H9 (cell line): ENCODE measurements around the gene ITGAX. TPM values are rescaled to one million over a fixed set of nuclear protein-coding genes. Genes with fewer than 3 reads are reported as not detected.

Experiments
- DNase-seq: peaks from one replicate; pipeline ENCODE4 v3.0.0-alpha.2; 2017
- H2AFZ ChIP-seq: one replicate; pipeline ENCODE4 v1.6.1; 2013; ENCODE audit warnings: mild to moderate bottlenecking, low read length, control low read depth, moderate library complexity
- H2AK5ac ChIP-seq: 2 replicates; pipeline ENCODE4 v1.6.1; 2013; ENCODE audit warnings: low read length, control low read depth, mixed read lengths; ENCODE audit not compliant: insufficient read length
- H2BK120ac ChIP-seq: one replicate; pipeline ENCODE4 v1.6.1; 2013; ENCODE audit warnings: low read depth, mild to moderate bottlenecking, low read length, control low read depth, inconsistent platforms; ENCODE audit not compliant: poor library complexity, severe bottlenecking
- H2BK12ac ChIP-seq: 2 replicates; pipeline ENCODE4 v1.6.1; 2013; ENCODE audit warnings: low read length, control low read depth, mixed read lengths, low read depth; ENCODE audit not compliant: insufficient read length
- H2BK15ac ChIP-seq: 2 replicates; pipeline ENCODE4 v1.6.1; 2013; ENCODE audit warnings: low read depth, low read length, control low read depth
- H2BK20ac ChIP-seq: one replicate; pipeline ENCODE4 v1.6.1; 2013; ENCODE audit warnings: low read depth, mild to moderate bottlenecking, low read length, control low read depth, inconsistent platforms; ENCODE audit not compliant: poor library complexity, severe bottlenecking
- H2BK5ac ChIP-seq: 2 replicates; pipeline ENCODE4 v1.6.1; 2013; ENCODE audit warnings: low read length, control low read depth, mixed read lengths; ENCODE audit not compliant: insufficient read length
- H3K14ac ChIP-seq: 2 replicates; pipeline ENCODE4 v1.6.1; 2013; ENCODE audit warnings: low read length, control low read depth; ENCODE audit not compliant: insufficient read depth
- H3K18ac ChIP-seq: 2 replicates; pipeline ENCODE4 v1.6.1; 2013; ENCODE audit warnings: low read depth, mild to moderate bottlenecking, mixed read lengths, low read length, control low read depth; ENCODE audit not compliant: insufficient read length
- H3K23ac ChIP-seq: 2 replicates; pipeline ENCODE4 v1.6.1; 2013; ENCODE audit warnings: low read length, control low read depth, mixed read lengths, low read depth; ENCODE audit not compliant: insufficient read length
- H3K23me2 ChIP-seq: 2 replicates; pipeline ENCODE4 v1.6.1; 2013; ENCODE audit warnings: low read depth, mild to moderate bottlenecking, mixed read lengths, low read length, control low read depth; ENCODE audit not compliant: insufficient read length, poor library complexity, severe bottlenecking
- H3K27ac ChIP-seq: 2 replicates; pipeline ENCODE4 v1.5.1; 2013; ENCODE audit warnings: low read length, control low read depth, mixed read lengths, low read depth; ENCODE audit not compliant: insufficient read length
- H3K27me3 ChIP-seq: 2 replicates; pipeline ENCODE4 v1.6.1; 2013; ENCODE audit warnings: low read length, control low read depth, inconsistent platforms; ENCODE audit not compliant: insufficient read depth
- H3K4ac ChIP-seq: 2 replicates; pipeline ENCODE4 v1.6.1; 2013; ENCODE audit warnings: low read depth, mild to moderate bottlenecking, control low read depth, inconsistent platforms, low read length, moderate library complexity
- H3K4me1 ChIP-seq: 2 replicates; pipeline ENCODE4 v1.6.1; 2013; ENCODE audit warnings: low read length, control low read depth, inconsistent platforms; ENCODE audit not compliant: insufficient read depth
- H3K4me2 ChIP-seq: 2 replicates; pipeline ENCODE4 v1.6.1; 2013; ENCODE audit warnings: low read length, control low read depth, mixed read lengths; ENCODE audit not compliant: insufficient read length, insufficient read depth
- H3K56ac ChIP-seq: 2 replicates; pipeline ENCODE4 v1.6.1; 2013; ENCODE audit warnings: low read depth, mild to moderate bottlenecking, mixed read lengths, low read length, control low read depth; ENCODE audit not compliant: insufficient read length
- H3K79me1 ChIP-seq: 2 replicates; pipeline ENCODE4 v1.6.1; 2013; ENCODE audit warnings: low read depth, mild to moderate bottlenecking, moderate library complexity, low read length, control low read depth, inconsistent platforms; ENCODE audit not compliant: insufficient read depth, poor library complexity, severe bottlenecking
- H3K79me2 ChIP-seq: 2 replicates; pipeline ENCODE4 v1.6.1; 2013; ENCODE audit warnings: low read length, control low read depth, inconsistent platforms; ENCODE audit not compliant: insufficient read depth
- H3K9ac ChIP-seq: 2 replicates; pipeline ENCODE4 v1.6.1; 2013; ENCODE audit warnings: low read length, control low read depth, mixed read lengths; ENCODE audit not compliant: insufficient read length; ENCODE audit errors: extremely low read depth
- H3K9me3 ChIP-seq: one replicate; pipeline ENCODE4 v1.6.1; 2013; ENCODE audit warnings: low read depth, low read length, inconsistent platforms; ENCODE audit not compliant: control insufficient read depth
- H3T11ph ChIP-seq: one replicate; pipeline ENCODE4 v1.6.1; 2013; ENCODE audit warnings: mild to moderate bottlenecking, low read length, control low read depth, inconsistent platforms
- H4K20me1 ChIP-seq: one replicate; pipeline ENCODE4 v1.6.1; 2013; ENCODE audit not compliant: control insufficient read depth, insufficient read length, insufficient read depth
- H4K5ac ChIP-seq: 2 replicates; pipeline ENCODE4 v1.6.1; 2013; ENCODE audit warnings: low read depth, mild to moderate bottlenecking, mixed read lengths, low read length, control low read depth; ENCODE audit not compliant: insufficient read length
- H4K8ac ChIP-seq: replicated peaks from 2 replicates; pipeline ENCODE4 v1.6.1; 2013; ENCODE audit warnings: low read length, control low read depth, mixed read lengths, low read depth; ENCODE audit not compliant: insufficient read length
- H4K91ac ChIP-seq: 2 replicates; pipeline ENCODE4 v1.6.1; 2013; ENCODE audit warnings: low read depth, mild to moderate bottlenecking, moderate library complexity, mixed read lengths, low read length, control low read depth; ENCODE audit not compliant: insufficient read length
- H3K27ac Mint-ChIP-seq, 3 experiments: 2 replicates in 2 of 3; 3 replicates in 1 of 3; pipeline ENCODE4 v1.8.0; 2020 to 2021; ENCODE audit warnings: mixed read lengths in 3 of 3, mild to moderate bottlenecking in 1 of 3, moderate library complexity in 1 of 3
- H3K27me3 Mint-ChIP-seq: 2 replicates; pipeline ENCODE4 v1.8.0; 2021; ENCODE audit warnings: low read depth, mild to moderate bottlenecking, moderate library complexity, mixed read lengths
- H3K36me3 Mint-ChIP-seq, 3 experiments: 2 replicates in 2 of 3; 3 replicates in 1 of 3; pipeline ENCODE4 v1.8.0; 2020 to 2021; ENCODE audit warnings: low read depth in 3 of 3, mixed read lengths in 3 of 3; ENCODE audit not compliant: insufficient read depth in 1 of 3
- H3K4me1 Mint-ChIP-seq, 2 experiments: 2 replicates each; pipeline ENCODE4 v1.8.0; 2020; ENCODE audit warnings: mixed read lengths in 2 of 2
- H3K4me3 Mint-ChIP-seq, 2 experiments: 2 replicates in 1 of 2; 3 replicates in 1 of 2; pipeline ENCODE4 v1.8.0; 2020 to 2021; ENCODE audit warnings: mild to moderate bottlenecking in 2 of 2, mixed read lengths in 2 of 2, moderate library complexity in 1 of 2
- H3K9me3 Mint-ChIP-seq, 2 experiments: 2 replicates in 1 of 2; 3 replicates in 1 of 2; pipeline ENCODE4 v1.8.0; 2020; ENCODE audit warnings: mild to moderate bottlenecking in 2 of 2, mixed read lengths in 2 of 2, moderate library complexity in 1 of 2
- WGBS: extraction: QIAGEN DNeasy Blood & Tissue Kit; methylation state at CpG from one replicate; pipeline ENCODE4 v1.1.7; 2013; ENCODE audit warnings: missing lambda C conversion rate, low lambda C conversion rate, mixed read lengths; ENCODE audit not compliant: insufficient read length; ENCODE audit errors: extremely low coverage; 5-methylcytosine and 5-hydroxymethylcytosine counted together
- total RNA-seq: library from RNA; stranded (reverse); gene quantifications from 2 replicates; pipeline ENCODE4 v1.2.1, GENCODE V29; 2021
- TF ChIP-seq, protein P1 (sequence below): fragments of 200-600 bp; sonication (generic); conservative IDR thresholded peaks from 3 replicates; pipeline ENCODE4 v1.8.0; 2021; ENCODE audit warnings: antibody characterized with exemption, mild to moderate bottlenecking

Gene ITGAX
- total RNA-seq, 1 experiment from 2014 or later = 0.28 TPM

DNA sequence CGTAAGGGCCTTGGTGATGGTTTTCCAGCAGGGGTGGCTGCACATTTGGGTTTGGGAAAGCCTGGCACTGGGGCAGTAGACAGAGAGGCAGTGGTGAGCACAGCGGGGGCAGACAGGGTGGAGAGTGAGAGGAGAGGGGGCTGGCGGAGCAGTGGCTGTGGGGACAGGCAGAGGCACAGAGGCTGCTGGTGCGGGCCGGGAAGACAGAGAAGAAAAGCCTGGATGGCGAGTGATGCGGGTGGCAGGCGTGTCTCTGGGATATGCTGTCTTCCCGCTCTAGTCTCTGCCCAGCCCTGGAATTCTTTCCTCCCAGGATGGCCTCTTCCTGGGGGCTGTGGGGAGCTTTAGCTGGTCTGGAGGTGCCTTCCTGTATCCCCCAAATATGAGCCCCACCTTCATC, 55.1 kb downstream of the ITGAX start:
- H3K4me1 Mint-ChIP-seq = peaks cover under 1 to 2% of the 10 kb centered on the region in 2 experiments; a peak in 2 of 4 replicates
- Histone ChIP-seq H3K4me1 (no peaks in the 10 kb centered on the region), H2BK12ac (no peak overlapping the region), H3K23ac (no peak overlapping the region), H4K91ac (no peak overlapping the region), H2AFZ (no peak overlapping the region), H3K79me1 (no peaks in the 10 kb centered on the region), H4K8ac (no peak overlapping the region), H3K23me2 (no peaks in the 10 kb centered on the region), H2BK120ac (no peak overlapping the region), H3K79me2 (no peaks in the 10 kb centered on the region), H3K27ac (no peak overlapping the region), H2AK5ac (no peak overlapping the region), H3K27me3 (no peaks in the 10 kb centered on the region), H3K56ac (no peak overlapping the region), H3T11ph (no peak overlapping the region), H3K4ac (no peak overlapping the region), H3K4me2 (no peak overlapping the region), H3K18ac (no peak overlapping the region), H3K9me3 (no peaks in the 10 kb centered on the region), H2BK15ac (no peak overlapping the region), H4K20me1 (no peaks in the 10 kb centered on the region), H4K5ac (no peak overlapping the region), H3K14ac (no peak overlapping the region), H2BK20ac (no peak overlapping the region), H2BK5ac (no peak overlapping the region), H3K9ac (no peak overlapping the region)
- H3K27ac Mint-ChIP-seq = peak overlapping the region in 1 of 3 experiments; percentile 18; a peak in 1 of 7 replicates
- peaks cover 0 to 2% of the 10 kb centered on the region in 2 experiments; a peak in 1 of 5 replicates for H3K9me3 Mint-ChIP-seq
- no CpG with 5 or more reads among the region's 9 CpGs for WGBS
- TF ChIP-seq, protein P1, sequence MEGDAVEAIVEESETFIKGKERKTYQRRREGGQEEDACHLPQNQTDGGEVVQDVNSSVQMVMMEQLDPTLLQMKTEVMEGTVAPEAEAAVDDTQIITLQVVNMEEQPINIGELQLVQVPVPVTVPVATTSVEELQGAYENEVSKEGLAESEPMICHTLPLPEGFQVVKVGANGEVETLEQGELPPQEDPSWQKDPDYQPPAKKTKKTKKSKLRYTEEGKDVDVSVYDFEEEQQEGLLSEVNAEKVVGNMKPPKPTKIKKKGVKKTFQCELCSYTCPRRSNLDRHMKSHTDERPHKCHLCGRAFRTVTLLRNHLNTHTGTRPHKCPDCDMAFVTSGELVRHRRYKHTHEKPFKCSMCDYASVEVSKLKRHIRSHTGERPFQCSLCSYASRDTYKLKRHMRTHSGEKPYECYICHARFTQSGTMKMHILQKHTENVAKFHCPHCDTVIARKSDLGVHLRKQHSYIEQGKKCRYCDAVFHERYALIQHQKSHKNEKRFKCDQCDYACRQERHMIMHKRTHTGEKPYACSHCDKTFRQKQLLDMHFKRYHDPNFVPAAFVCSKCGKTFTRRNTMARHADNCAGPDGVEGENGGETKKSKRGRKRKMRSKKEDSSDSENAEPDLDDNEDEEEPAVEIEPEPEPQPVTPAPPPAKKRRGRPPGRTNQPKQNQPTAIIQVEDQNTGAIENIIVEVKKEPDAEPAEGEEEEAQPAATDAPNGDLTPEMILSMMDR = no peak
- no peak for DNase-seq
- H3K4me3 Mint-ChIP-seq = no peak overlapping the region
- peaks cover 31% of the 10 kb centered on the region for H3K27me3 Mint-ChIP-seq
- H3K36me3 Mint-ChIP-seq = no peaks in the 10 kb centered on the region
